Spinal cord (tissue), 10 donors: ENCODE measurements around the gene DIS3L2. TPM values are rescaled to one million over a fixed set of nuclear protein-coding genes. Genes with fewer than 3 reads are reported as not detected.
"Not testable (repeated sequence)": the region's sequence is repeated elsewhere in the genome, so short reads cannot be mapped to it uniquely, and the experiment has no call there.

Experiments
- DNase-seq, 6 donors: peaks; one replicate each; pipeline versions ENCODE4 v3.0.0 to v3.0.0-alpha.2; 2013 to 2015; ENCODE audit warnings: low spot score in 6 of 6, low read depth in 4 of 6
- H3K27ac ChIP-seq: one replicate; pipeline ENCODE4 v1.5.1; 2013; ENCODE audit warnings: low read depth, low read length, control low read depth
- H3K27me3 ChIP-seq: one replicate; pipeline ENCODE4 v1.6.1; 2013; ENCODE audit warnings: low read length; ENCODE audit not compliant: control insufficient read depth, insufficient read depth
- H3K36me3 ChIP-seq: one replicate; pipeline ENCODE4 v1.6.1; 2013; ENCODE audit warnings: low read length; ENCODE audit not compliant: control insufficient read depth, insufficient read depth
- H3K4me1 ChIP-seq: one replicate; pipeline ENCODE4 v1.6.1; 2013; ENCODE audit warnings: low read length; ENCODE audit not compliant: control insufficient read depth, insufficient read depth
- H3K4me3 ChIP-seq: one replicate; pipeline ENCODE4 v1.5.1; 2013; ENCODE audit warnings: low read depth, low read length, control low read depth
- H3K9me3 ChIP-seq: one replicate; pipeline ENCODE4 v1.6.1; 2013; ENCODE audit warnings: low read length; ENCODE audit not compliant: control insufficient read depth, insufficient read depth
- WGBS: methylation state at CpG from one replicate; pipeline ENCODE4 v1.1.5; 2013; ENCODE audit warnings: missing lambda C conversion rate; ENCODE audit not compliant: insufficient coverage; 5-methylcytosine and 5-hydroxymethylcytosine counted together
- polyA plus RNA-seq, 2 donors: library from polyadenylated mRNA; unstranded; fragments of 120-200 nt; gene quantifications; one replicate each; pipeline ENCODE4 v1.2.1, GENCODE V29; 2013; ENCODE audit not compliant: insufficient read length in 2 of 2
- total RNA-seq, 2 donors: library from RNA; depleted of rRNA in 1 of 2; stranded (reverse); fragments of 120-200 nt in 1 of 2; fragments of >200 nt in 1 of 2; gene quantifications; one replicate each; pipeline versions ENCODE4 v1.2.3 to v1.2.4, GENCODE V29; 2013 to 2014
- donor health status: healthy.

Gene DIS3L2
- total and polyA plus RNA-seq, 4 donors = 29.8 to 37.2 (median 33.2) TPM

- WGBS = 97% methylated on average over 3 of the region's 4 CpGs
- H3K4me1 ChIP-seq, H3K9me3 ChIP-seq, H3K36me3 ChIP-seq, DNase-seq, H3K4me3 ChIP-seq, H3K27me3 ChIP-seq, H3K27ac ChIP-seq: not testable (repeated sequence)
These were observed 75.4 kb downstream of the DIS3L2 start for GRCh38 chr2:232036876-232037275.

- Histone ChIP-seq H3K27ac (no peak overlapping the region), H3K27me3 (no peaks in the 10 kb centered on the region), H3K36me3 (no peaks in the 10 kb centered on the region), H3K4me3 (no peak overlapping the region), H3K9me3 (peaks cover 2% of the 10 kb centered on the region), H3K4me1 (peaks cover 3% of the 10 kb centered on the region)
- peak in 1 of 6 donors; percentile 2 for DNase-seq
- WGBS = 33% methylated on average over 1 of the region's 1 CpG
These were observed 76.9 kb downstream of the DIS3L2 start for GRCh38 chr2:232038251-232038880.

- H3K4me1 ChIP-seq = peaks cover 3% of the 10 kb centered on the region
- no peak overlapping the region for H3K27ac ChIP-seq
- H3K9me3 ChIP-seq = peaks cover 2% of the 10 kb centered on the region
- H3K27me3 ChIP-seq = no peaks in the 10 kb centered on the region
- DNase-seq = peak in 5 of 6 donors; percentile 2 to 88 (median 9)
- H3K36me3 ChIP-seq = no peaks in the 10 kb centered on the region
- no peak overlapping the region for H3K4me3 ChIP-seq
- WGBS = 0% methylated on average over 1 of the region's 7 CpGs
These were observed 77.5 kb downstream of the DIS3L2 start for GRCh38 chr2:232038881-232039485.

- no peak overlapping the region for H3K4me3 ChIP-seq
- H3K9me3 ChIP-seq = no peaks in the 10 kb centered on the region
- no peaks in the 10 kb centered on the region for H3K27me3 ChIP-seq
- H3K4me1 ChIP-seq = no peaks in the 10 kb centered on the region
- no CpG with 5 or more reads among the region's 2 CpGs for WGBS
- no peak overlapping the region for H3K27ac ChIP-seq
- no peaks in the 10 kb centered on the region for H3K36me3 ChIP-seq
- no peak for DNase-seq
These were observed 81.5 kb downstream of the DIS3L2 start for GRCh38 chr2:232042911-232043574.

- Histone ChIP-seq H3K9me3 (no peaks in the 10 kb centered on the region), H3K27me3 (no peaks in the 10 kb centered on the region), H3K4me3 (no peak overlapping the region)
These were observed 82.5 kb downstream of the DIS3L2 start for GRCh38 chr2:232043966-232044365.

GRCh38 chr2:232049350-232049749 lies 87.8 kb downstream of the DIS3L2 start:
- DNase-seq = no peak
- WGBS = 100% methylated on average over 1 of the region's 4 CpGs
- Histone ChIP-seq H3K4me3 (no peak overlapping the region), H3K27ac (no peak overlapping the region), H3K27me3 (no peaks in the 10 kb centered on the region), H3K36me3 (no peaks in the 10 kb centered on the region), H3K4me1 (no peaks in the 10 kb centered on the region), H3K9me3 (no peaks in the 10 kb centered on the region)

More at GRCh38 chr2:232043966-232044365, 82.5 kb downstream of the DIS3L2 start:
- DNase-seq = no peak
- no peak overlapping the region for H3K27ac ChIP-seq
- no peaks in the 10 kb centered on the region for H3K4me1 ChIP-seq
- H3K36me3 ChIP-seq = no peaks in the 10 kb centered on the region

GRCh38 chr2:232052591-232052990 lies 91.1 kb downstream of the DIS3L2 start:
- no CpG with 5 or more reads among the region's 2 CpGs for WGBS
- Histone ChIP-seq H3K9me3 (no peaks in the 10 kb centered on the region), H3K4me1 (no peaks in the 10 kb centered on the region), H3K4me3 (no peak overlapping the region), H3K27ac (no peak overlapping the region), H3K27me3 (no peaks in the 10 kb centered on the region), H3K36me3 (no peaks in the 10 kb centered on the region)
- DNase-seq = peak in 1 of 6 donors; percentile 5

GRCh38 chr2:232053777-232054176 lies 92.3 kb downstream of the DIS3L2 start:
- Histone ChIP-seq H3K36me3 (no peaks in the 10 kb centered on the region), H3K27ac (no peak overlapping the region), H3K9me3 (no peaks in the 10 kb centered on the region), H3K4me3 (no peak overlapping the region), H3K27me3 (no peaks in the 10 kb centered on the region), H3K4me1 (no peaks in the 10 kb centered on the region)
- no peak for DNase-seq
- WGBS = no CpG with 5 or more reads among the region's 2 CpGs

- H3K4me3 ChIP-seq = no peak overlapping the region
- no peaks in the 10 kb centered on the region for H3K27me3 ChIP-seq
These were observed 96.8 kb downstream of the DIS3L2 start for GRCh38 chr2:232058063-232058877.

More at GRCh38 chr2:232058063-232058877, 96.8 kb downstream of the DIS3L2 start:
- no peak for DNase-seq
- Histone ChIP-seq H3K9me3 (no peaks in the 10 kb centered on the region), H3K27ac (no peak overlapping the region), H3K36me3 (no peaks in the 10 kb centered on the region), H3K4me1 (no peaks in the 10 kb centered on the region)
- WGBS = 57% methylated on average over 1 of the region's 5 CpGs
